A549 (cell line): ENCODE data around the gene UGT1A10. TPM values are rescaled to one million over a fixed set of nuclear protein-coding genes. Genes with fewer than 3 reads are reported as not detected.

Experiments used
- ATAC-seq, 2 experiments: fragments of 200-7000 bp in 1 of 2; fragments of >200 bp in 1 of 2; cut with Nextera tagmentation in 1 of 2; cut with Tn5 transposase in 1 of 2; 3 replicates each; pipeline versions ENCODE4 v1.8.0 to v1.9.1; 2018 to 2020; ENCODE audit warnings: mild to moderate bottlenecking in 1 of 2, moderate library complexity in 1 of 2
- CTCF ChIA-PET: fragments of 300-600 bp; sonication (Branson Sonifier 250); formaldehyde crosslinking; extraction: SDS; loops from one replicate; lab custom pipeline; 2021; ENCODE audit warnings: antibody characterized with exemption, inconsistent platforms; lab: Yijun Ruan, JAX
- POLR2A ChIA-PET: fragments of 350-600 bp; formaldehyde crosslinking; extraction: SDS; loops from one replicate; lab custom pipeline; 2021; ENCODE audit warnings: antibody characterized with exemption, inconsistent platforms; lab: Yijun Ruan, JAX
- DNase-seq, 2 experiments: peaks; one replicate each; pipeline versions ENCODE4 v3.0.0 to v3.0.0-alpha.2; 2011 to 2016; ENCODE audit warnings: low read depth in 1 of 2, low spot score in 1 of 2
- FAIRE-seq: peaks from 2 replicates; lab custom pipeline; 2011; peaks lifted over from hg19 to GRCh38; lab: Jason Lieb, UNC
- H3K27ac ChIP-seq, 2 experiments: fragments of >200 bp; sonication (Bioruptor Twin); formaldehyde crosslinking; 3 replicates each; pipeline ENCODE4 v1.5.1; 2016 to 2017
- H3K4me1 ChIP-seq: fragments of >200 bp; sonication (Bioruptor Twin); formaldehyde crosslinking; 3 replicates; pipeline ENCODE4 v1.6.1; 2016
- H3K4me2 ChIP-seq: fragments of >200 bp; sonication (Bioruptor Twin); formaldehyde crosslinking; 3 replicates; pipeline ENCODE4 v1.6.1; 2016
- H3K4me3 ChIP-seq: fragments of >200 bp; sonication (Bioruptor Twin); formaldehyde crosslinking; 3 replicates; pipeline ENCODE4 v1.5.1; 2016
- H3K9me3 ChIP-seq: fragments of >200 bp; sonication (Bioruptor Twin); formaldehyde crosslinking; 3 replicates; pipeline ENCODE4 v1.6.1; 2016
- BCL3 ChIP-seq: fragments of >200 bp; sonication (Bioruptor Twin); formaldehyde crosslinking; IDR thresholded peaks from 3 replicates; pipeline ENCODE4 v1.6.1; 2016
- CBX2 ChIP-seq: fragments of 200-600 bp; sonication (generic); IDR thresholded peaks from 2 replicates; pipeline ENCODE4 v1.6.1; 2016; ENCODE audit warnings: low read depth, mild to moderate bottlenecking, borderline replicate concordance
- CEBPB ChIP-seq, 2 experiments: fragments of >200 bp in 1 of 2; sonication (Bioruptor Twin) in 1 of 2; formaldehyde crosslinking in 1 of 2; IDR thresholded peaks; 2 replicates each; pipeline ENCODE4 v1.6.1; 2012 to 2016
- CTCF ChIP-seq: fragments of >200 bp; sonication (Bioruptor Twin); formaldehyde crosslinking; IDR thresholded peaks from 3 replicates; pipeline ENCODE4 v1.5.1; 2016
- EHF ChIP-seq: fragments of 250-450 bp; sonication (Bioruptor Pico); IDR thresholded peaks from 2 replicates; pipeline ENCODE4 v1.5.0; 2020; ENCODE audit warnings: mild to moderate bottlenecking
- EHMT2 ChIP-seq: fragments of 200-600 bp; sonication (generic); IDR thresholded peaks from 2 replicates; pipeline ENCODE4 v1.6.1; 2016; ENCODE audit warnings: antibody characterized with exemption, low read depth, mild to moderate bottlenecking, moderate library complexity
- FOSB ChIP-seq: fragments of 250-450 bp; sonication (Bioruptor Pico); IDR thresholded peaks from 2 replicates; pipeline ENCODE4 v1.5.0; 2020; ENCODE audit warnings: mild to moderate bottlenecking, moderate library complexity
- HDAC2 ChIP-seq: fragments of 200-600 bp; sonication (generic); IDR thresholded peaks from 2 replicates; pipeline ENCODE4 v1.6.1; 2016
- HEYL ChIP-seq: fragments of 250-450 bp; sonication (Bioruptor Pico); IDR thresholded peaks from 2 replicates; pipeline ENCODE4 v1.8.0; 2021; ENCODE audit warnings: mild to moderate bottlenecking, moderate library complexity
- HOXA7 ChIP-seq: fragments of 250-450 bp; sonication (Bioruptor Pico); IDR thresholded peaks from 2 replicates; pipeline ENCODE4 v1.5.0; 2020; ENCODE audit warnings: mild to moderate bottlenecking, moderate library complexity
- HOXB13 ChIP-seq: fragments of 250-450 bp; sonication (Bioruptor Pico); IDR thresholded peaks from 2 replicates; pipeline ENCODE4 v1.5.0; 2020; ENCODE audit warnings: low read depth, mild to moderate bottlenecking, moderate library complexity
- JUN ChIP-seq, 2 experiments: fragments of >200 bp; sonication (Bioruptor Twin); formaldehyde crosslinking; IDR thresholded peaks; 2 replicates in 1 of 2; 3 replicates in 1 of 2; pipeline ENCODE4 v1.6.1; 2016 to 2017
- JUNB ChIP-seq: fragments of >200 bp; sonication (Bioruptor Twin); formaldehyde crosslinking; IDR thresholded peaks from 2 replicates; pipeline ENCODE4 v1.6.1; 2016
- MAFK ChIP-seq: fragments of 450-650 bp; IDR thresholded peaks from 2 replicates; pipeline ENCODE4 v1.6.1; 2014; ENCODE audit not compliant: partially characterized antibody
- MAX ChIP-seq: IDR thresholded peaks from 2 replicates; pipeline ENCODE4 v1.6.1; 2012
- NPAS2 ChIP-seq: fragments of 250-450 bp; sonication (Bioruptor Pico); IDR thresholded peaks from 2 replicates; pipeline ENCODE4 v1.8.0; 2022; ENCODE audit warnings: mild to moderate bottlenecking, moderate library complexity, borderline replicate concordance
- POLR2A ChIP-seq: IDR thresholded peaks from 2 replicates; pipeline ENCODE4 v1.6.1; 2012; ENCODE audit warnings: mild to moderate bottlenecking, low read length
- POLR2AphosphoS2 ChIP-seq: conservative IDR thresholded peaks from 2 replicates; pipeline ENCODE4 v1.6.1; 2012; ENCODE audit warnings: low read length, improper control_type of control experiment, inconsistent platforms
- RARB ChIP-seq: fragments of 250-450 bp; sonication (Bioruptor Pico); IDR thresholded peaks from 2 replicates; pipeline ENCODE4 v1.8.0; 2021; ENCODE audit warnings: mild to moderate bottlenecking, moderate library complexity
- RCOR1 ChIP-seq: fragments of 150-350 bp; IDR thresholded peaks from 2 replicates; pipeline ENCODE4 v1.6.1; 2014; ENCODE audit warnings: antibody characterized with exemption, low read length, low read depth
- REST ChIP-seq: fragments of 200-600 bp; sonication (generic); IDR thresholded peaks from 2 replicates; pipeline ENCODE4 v1.6.1; 2016; ENCODE audit warnings: antibody characterized with exemption, mild to moderate bottlenecking, moderate library complexity
- SREBF2 ChIP-seq: fragments of 450-650 bp; IDR thresholded peaks from 2 replicates; pipeline ENCODE4 v1.6.1; 2014; ENCODE audit warnings: mild to moderate bottlenecking, moderate library complexity
- TFCP2L1 ChIP-seq: fragments of 250-450 bp; sonication (Bioruptor Pico); IDR thresholded peaks from 2 replicates; pipeline ENCODE4 v1.5.0; 2021; ENCODE audit warnings: mild to moderate bottlenecking
- ZC3H11A ChIP-seq: fragments of 450-650 bp; IDR thresholded peaks from 2 replicates; pipeline ENCODE4 v1.6.1; 2014; ENCODE audit warnings: antibody characterized with exemption, mild to moderate bottlenecking
- ZNF302 ChIP-seq: fragments of 250-450 bp; sonication (Bioruptor Pico); IDR thresholded peaks from 2 replicates; pipeline ENCODE4 v1.9.0; 2021; ENCODE audit warnings: inconsistent platforms, mild to moderate bottlenecking, moderate library complexity
- WGBS: methylation state at CpG from one replicate; pipeline ENCODE4 v1.1.6; 2017; ENCODE audit errors: missing lambda C conversion rate; 5-methylcytosine and 5-hydroxymethylcytosine counted together
- polyA plus RNA-seq, 4 experiments: library from polyadenylated mRNA; depleted of rRNA in 3 of 4; stranded (reverse); fragments of >200 nt; fragmentation: RNase III in 1 of 4; extraction: RNeasy Plus Mini Kit Qiagen cat#74134 plus additional on column Dnase treatment in 1 of 4; gene quantifications; 2 replicates in 3 of 4; 3 replicates in 1 of 4; pipeline ENCODE4 v1.2.3, GENCODE V29; 2011 to 2017

The UGT1A10 gene
- polyA plus RNA-seq, 2 of the 4 experiments (the other 2 are of a cell fraction): 0.10 TPM; not detected in 1

GRCh38 chr2:233811087-233811486 is 174.8 kb downstream of the UGT1A10 start:
- ChIA-PET POLR2A (no interaction called here), CTCF (interaction anchor here (0.7 to 0.8 kb wide), 2 partner anchors 100 to 980 kb away, joined by 3 to 4 read pairs; no protein-coding TSS in a partner anchor)
- Histone ChIP-seq H3K4me2 (no peak overlapping the region), H3K27ac (peak overlapping the region in 1 of 2 experiments; percentile 47; a peak in 3 of 6 replicates), H3K4me1 (peaks cover 5% of the 10 kb centered on the region), H3K4me3 (no peak overlapping the region), H3K9me3 (no peaks in the 10 kb centered on the region)
- DNase-seq (no peak), FAIRE-seq (no peak), ATAC-seq (no peak)
- 78% methylated on average over 4 of the region's 4 CpGs for WGBS
- TF ChIP-seq FOSB (CRISPR knock-in tag): no peak
- no peak for TF ChIP-seq EHF (CRISPR knock-in tag)
- no peak for TF ChIP-seq RCOR1
- TF ChIP-seq JUN (IDR thresholded peaks at IDR 0.05): no peak
- no peak for TF ChIP-seq ZNF302 (CRISPR knock-in tag)
- TF ChIP-seq HOXA7 (CRISPR knock-in tag): no peak
- TF ChIP-seq CTCF: no peak
- no peak for TF ChIP-seq SREBF2
- TF ChIP-seq POLR2AphosphoS2: no peak
- TF ChIP-seq CEBPB (IDR thresholded peaks at IDR 0.05): no peak
- TF ChIP-seq REST: no peak
- TF ChIP-seq POLR2A: no peak

GRCh38 chr2:233811732-233812131 is 175.5 kb downstream of the UGT1A10 start:
- no peak overlapping the region for H3K4me3 ChIP-seq
- 88% methylated on average over 8 of the region's 8 CpGs for WGBS
- ATAC-seq (no peak), DNase-seq (no peak), FAIRE-seq (no peak)
- no peaks in the 10 kb centered on the region for H3K9me3 ChIP-seq
- H3K4me1 ChIP-seq: peaks cover 11% of the 10 kb centered on the region
- peak overlapping the region in 1 of 2 experiments; percentile 47; a peak in 2 of 6 replicates for H3K27ac ChIP-seq
- no peak for TF ChIP-seq NPAS2 (CRISPR knock-in tag)
- no peak for TF ChIP-seq TFCP2L1
- no peak for TF ChIP-seq RARB (CRISPR knock-in tag)
- TF ChIP-seq ZNF302 (CRISPR knock-in tag): no peak
- no peak for TF ChIP-seq HEYL (CRISPR knock-in tag)
- TF ChIP-seq MAX: no peak
- TF ChIP-seq JUNB: no peak
- TF ChIP-seq HDAC2: no peak
- no peak for TF ChIP-seq EHMT2
- no peak for TF ChIP-seq ZC3H11A
- no peak for TF ChIP-seq CEBPB (IDR thresholded peaks at IDR 0.05)
- TF ChIP-seq HOXA7 (CRISPR knock-in tag): no peak
- no peak for TF ChIP-seq MAFK
- no peak for TF ChIP-seq FOSB (CRISPR knock-in tag)
- TF ChIP-seq POLR2A: no peak
- no peak for TF ChIP-seq HOXB13 (CRISPR knock-in tag)
- TF ChIP-seq BCL3: no peak
- no peak for TF ChIP-seq CBX2
- no peak for TF ChIP-seq RCOR1
- no peak overlapping the region for H3K4me2 ChIP-seq
- ChIA-PET POLR2A (no interaction called here), CTCF (no interaction called here)
